SJCRH30 (cell line): ENCODE measurements around the gene ZNF385A. TPM values are rescaled to one million over a fixed set of nuclear protein-coding genes. Genes with fewer than 3 reads are reported as not detected.
A peak's percentile ranks its signal among the peaks of the same experiment; 100 is the strongest.

Source experiments
- DNase-seq, 2 experiments: peaks; one replicate each; pipeline ENCODE4 v3.0.0-alpha.2; 2015 to 2020
- H3K27ac ChIP-seq: fragments of 250-450 bp; sonication (Bioruptor Pico); 2 replicates; pipeline ENCODE4 v1.5.1; 2020; ENCODE audit warnings: mild to moderate bottlenecking, moderate library complexity
- H3K27me3 ChIP-seq: fragments of 250-450 bp; sonication (Bioruptor Pico); 2 replicates; pipeline ENCODE4 v1.5.1; 2020; ENCODE audit warnings: mild to moderate bottlenecking, moderate library complexity
- H3K36me3 ChIP-seq: fragments of 250-450 bp; sonication (Bioruptor Pico); 2 replicates; pipeline ENCODE4 v1.5.1; 2020; ENCODE audit warnings: mild to moderate bottlenecking, moderate library complexity
- H3K4me1 ChIP-seq: fragments of 250-450 bp; sonication (Bioruptor Pico); 2 replicates; pipeline ENCODE4 v1.5.1; 2020; ENCODE audit warnings: mild to moderate bottlenecking, moderate library complexity
- H3K4me3 ChIP-seq: fragments of 250-450 bp; sonication (Bioruptor Pico); 2 replicates; pipeline ENCODE4 v1.5.1; 2020; ENCODE audit warnings: mild to moderate bottlenecking, moderate library complexity
- H3K9me3 ChIP-seq: fragments of 250-450 bp; sonication (Bioruptor Pico); replicated peaks from 2 replicates; pipeline ENCODE4 v1.5.1; 2020; ENCODE audit warnings: mild to moderate bottlenecking, moderate library complexity
- total RNA-seq: library from RNA; depleted of rRNA; stranded (reverse); fragments of >200 nt; shearing (Covaris generic); gene quantifications from 2 replicates; pipeline ENCODE4 v1.2.3, GENCODE V29; 2014

The ZNF385A gene
- total RNA-seq, 1 experiment from 2014 or later = 12.7 TPM

GRCh38 chr12:54390668-54391551 is 6.4 kb upstream of the ZNF385A start:
- H3K27me3 ChIP-seq = no peaks in the 10 kb centered on the region
- DNase-seq = no peak

GRCh38 chr12:54390176-54390667 is 5.7 kb upstream of the ZNF385A start:
- Histone ChIP-seq H3K36me3 (peaks cover 7% of the 10 kb centered on the region), H3K4me3 (no peak overlapping the region), H3K4me1 (peaks cover 49% of the 10 kb centered on the region), H3K27me3 (no peaks in the 10 kb centered on the region), H3K9me3 (no peaks in the 10 kb centered on the region), H3K27ac (no peak overlapping the region)
- DNase-seq = no peak

More at GRCh38 chr12:54390668-54391551, 6.4 kb upstream of the ZNF385A start:
- Histone ChIP-seq H3K4me3 (peak overlapping the region; percentile 42), H3K27ac (no peak overlapping the region), H3K36me3 (peaks cover 12% of the 10 kb centered on the region), H3K9me3 (no peaks in the 10 kb centered on the region), H3K4me1 (peaks cover 42% of the 10 kb centered on the region)

- Histone ChIP-seq H3K4me1 (peaks cover 54% of the 10 kb centered on the region), H3K27me3 (no peaks in the 10 kb centered on the region), H3K36me3 (peaks cover 4% of the 10 kb centered on the region), H3K9me3 (no peaks in the 10 kb centered on the region), H3K27ac (no peak overlapping the region), H3K4me3 (no peak overlapping the region)
- DNase-seq = no peak
Observed at GRCh38 chr12:54389607-54390175, 5.2 kb upstream of the ZNF385A start.

- H3K9me3 ChIP-seq = no peaks in the 10 kb centered on the region
- no peaks in the 10 kb centered on the region for H3K27me3 ChIP-seq
- no peak overlapping the region for H3K4me3 ChIP-seq
- no peaks in the 10 kb centered on the region for H3K36me3 ChIP-seq
- DNase-seq = no peak
- H3K27ac ChIP-seq = no peak overlapping the region
- peaks cover 54% of the 10 kb centered on the region for H3K4me1 ChIP-seq
Observed at GRCh38 chr12:54389134-54389508, 4.6 kb upstream of the ZNF385A start.

GRCh38 chr12:54388237-54389133 is 4.0 kb upstream of the ZNF385A start:
- H3K4me1 ChIP-seq = peaks cover 52% of the 10 kb centered on the region
- DNase-seq = no peak
- H3K36me3 ChIP-seq = no peaks in the 10 kb centered on the region
- no peaks in the 10 kb centered on the region for H3K9me3 ChIP-seq
- H3K27me3 ChIP-seq = no peaks in the 10 kb centered on the region
- no peak overlapping the region for H3K4me3 ChIP-seq
- H3K27ac ChIP-seq = no peak overlapping the region

GRCh38 chr12:54387114-54387467 is 2.6 kb upstream of the ZNF385A start:
- H3K27ac ChIP-seq = no peak overlapping the region
- H3K36me3 ChIP-seq = no peaks in the 10 kb centered on the region
- no peak for DNase-seq
- H3K27me3 ChIP-seq = no peaks in the 10 kb centered on the region
- H3K9me3 ChIP-seq = no peaks in the 10 kb centered on the region
- H3K4me3 ChIP-seq = no peak overlapping the region
- peaks cover 44% of the 10 kb centered on the region for H3K4me1 ChIP-seq

- peaks cover 44% of the 10 kb centered on the region for H3K4me1 ChIP-seq
- no peak overlapping the region for H3K27ac ChIP-seq
- no peak overlapping the region for H3K4me3 ChIP-seq
- H3K36me3 ChIP-seq = no peaks in the 10 kb centered on the region; the same call in 1 of the 2 replicates
- no peaks in the 10 kb centered on the region for H3K27me3 ChIP-seq
- no peak for DNase-seq
- no peaks in the 10 kb centered on the region for H3K9me3 ChIP-seq
Observed at GRCh38 chr12:54386403-54387113, 2.0 kb upstream of the ZNF385A start.

- peaks cover 44% of the 10 kb centered on the region for H3K4me1 ChIP-seq
- peak overlapping the region; percentile 44 for H3K4me3 ChIP-seq
- H3K9me3 ChIP-seq = no peaks in the 10 kb centered on the region
- H3K36me3 ChIP-seq = no peaks in the 10 kb centered on the region; the same call in 1 of the 2 replicates
- DNase-seq = peak; percentile 47 to 73
- no peaks in the 10 kb centered on the region for H3K27me3 ChIP-seq
- H3K27ac ChIP-seq = peak overlapping the region; percentile 41; the same call in 1 of the 2 replicates
Observed at GRCh38 chr12:54385251-54385914, 850 bp upstream of the ZNF385A start.

- no peaks in the 10 kb centered on the region; the same call in 1 of the 2 replicates for H3K36me3 ChIP-seq
- DNase-seq = no peak
- peaks cover 40% of the 10 kb centered on the region for H3K4me1 ChIP-seq
- H3K9me3 ChIP-seq = no peaks in the 10 kb centered on the region
- H3K27me3 ChIP-seq = no peaks in the 10 kb centered on the region
- no peak overlapping the region for H3K27ac ChIP-seq
- H3K4me3 ChIP-seq = no peak overlapping the region
Observed at GRCh38 chr12:54383041-54383609, 1.4 kb downstream of the ZNF385A start.

- Histone ChIP-seq H3K4me1 (peaks cover 26% of the 10 kb centered on the region), H3K9me3 (no peaks in the 10 kb centered on the region), H3K4me3 (no peak overlapping the region), H3K27ac (no peak overlapping the region), H3K27me3 (no peaks in the 10 kb centered on the region), H3K36me3 (no peaks in the 10 kb centered on the region; the same call in 1 of the 2 replicates)
- DNase-seq = no peak
Observed at GRCh38 chr12:54381136-54381535, 3.4 kb downstream of the ZNF385A start.

- Histone ChIP-seq H3K4me1 (peaks cover 26% of the 10 kb centered on the region), H3K27ac (no peak overlapping the region), H3K36me3 (no peaks in the 10 kb centered on the region; the same call in 1 of the 2 replicates), H3K4me3 (peak overlapping the region; percentile 45), H3K27me3 (no peaks in the 10 kb centered on the region), H3K9me3 (no peaks in the 10 kb centered on the region)
- peak; percentile 76 to 80 for DNase-seq
Observed at GRCh38 chr12:54379398-54380201, 4.9 kb downstream of the ZNF385A start.

GRCh38 chr12:54378796-54379397 is 5.6 kb downstream of the ZNF385A start:
- Histone ChIP-seq H3K27ac (no peak overlapping the region), H3K9me3 (no peaks in the 10 kb centered on the region), H3K4me3 (peak overlapping the region; percentile 45), H3K27me3 (no peaks in the 10 kb centered on the region), H3K36me3 (no peaks in the 10 kb centered on the region; the same call in 1 of the 2 replicates), H3K4me1 (peaks cover 26% of the 10 kb centered on the region)
- peak; percentile 47 to 54 for DNase-seq
